ENCODE measurements around the gene GPX1. TPM values are rescaled to one million over a fixed set of nuclear protein-coding genes. Genes with fewer than 3 reads are reported as not detected.

GPX1 gene
- polyA plus RNA-seq, 1 donor from 2014 or later: 106 TPM

DNA sequence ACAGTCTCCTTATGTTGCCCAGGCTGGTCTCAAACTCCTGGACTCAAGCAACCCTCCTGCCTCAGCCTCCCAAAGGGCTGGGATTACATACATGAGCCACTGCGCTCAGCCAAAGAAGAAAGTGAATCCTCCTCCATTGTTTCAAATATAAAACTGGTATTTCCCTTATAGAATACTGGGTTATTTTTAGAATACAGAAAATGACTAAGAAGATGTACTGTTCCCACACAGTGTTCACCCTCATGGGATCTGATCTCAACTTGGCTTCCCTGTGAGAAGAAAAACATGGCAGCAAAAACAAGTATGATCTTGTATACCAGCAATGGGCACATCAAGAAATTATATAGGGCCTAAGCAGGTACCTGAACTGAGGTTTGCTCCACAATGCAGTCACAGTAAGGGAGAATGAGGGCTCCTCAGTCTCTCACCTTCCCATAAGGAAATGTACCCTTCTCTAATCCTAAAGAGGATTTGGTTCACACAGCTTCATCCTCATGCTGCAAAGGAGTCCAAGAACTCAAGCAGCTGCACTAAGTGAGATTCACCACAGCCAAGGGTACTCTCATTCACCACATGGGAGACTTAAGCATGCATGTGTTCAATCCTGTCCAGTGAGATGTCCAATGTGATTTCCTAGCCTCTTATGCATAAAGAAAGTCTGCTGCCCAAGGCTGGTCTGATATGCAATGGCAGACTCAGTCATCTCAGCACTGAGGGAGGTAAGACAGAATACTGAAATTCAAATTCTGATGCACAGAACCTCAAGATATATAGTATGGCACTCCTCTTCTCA is 44.1 kb downstream of the GPX1 start:
- no peaks in the 10 kb centered on the region for H3K79me2 ChIP-seq (replicated peaks; ENCODE audit: insufficient read depth, low read length)
- H4K20me1 ChIP-seq (ENCODE audit: insufficient read depth): no peaks in the 10 kb centered on the region
- no peaks in the 10 kb centered on the region for H3K9me3 ChIP-seq (ENCODE audit: low read length)
- H3K36me3 ChIP-seq (ENCODE audit: insufficient read depth, low read length): peaks cover 6% of the 10 kb centered on the region
- TF ChIP-seq TAF1 (IDR thresholded peaks at IDR 0.05; ENCODE audit: low read depth) (no peak), RAD21 (conservative IDR thresholded peaks at IDR 0.05) (no peak), SMC3 (conservative IDR thresholded peaks at IDR 0.05; ENCODE audit: poor library complexity) (no peak), REST (IDR thresholded peaks at IDR 0.05; ENCODE audit: borderline replicate concordance) (no peak)
- no peaks in the 10 kb centered on the region for H3F3A ChIP-seq (ENCODE audit: insufficient read depth, low read length, poor library complexity, severe bottlenecking)
- H3K27ac ChIP-seq (ENCODE audit: low read length): no peak overlapping the region
- H3K9ac ChIP-seq (ENCODE audit: low read length): no peak overlapping the region
- H3K9me2 ChIP-seq (ENCODE audit: insufficient read depth, low read length): no peaks in the 10 kb centered on the region
- no peak overlapping the region for H3K4me3 ChIP-seq (ENCODE audit: low read length)
- no peaks in the 10 kb centered on the region for H3K27me3 ChIP-seq (ENCODE audit: insufficient read depth, low read depth, low read length)
- H3K4me2 ChIP-seq (ENCODE audit: low read length): no peak overlapping the region
- no peak overlapping the region for H2AFZ ChIP-seq (ENCODE audit: low read depth, low read length)

DNA sequence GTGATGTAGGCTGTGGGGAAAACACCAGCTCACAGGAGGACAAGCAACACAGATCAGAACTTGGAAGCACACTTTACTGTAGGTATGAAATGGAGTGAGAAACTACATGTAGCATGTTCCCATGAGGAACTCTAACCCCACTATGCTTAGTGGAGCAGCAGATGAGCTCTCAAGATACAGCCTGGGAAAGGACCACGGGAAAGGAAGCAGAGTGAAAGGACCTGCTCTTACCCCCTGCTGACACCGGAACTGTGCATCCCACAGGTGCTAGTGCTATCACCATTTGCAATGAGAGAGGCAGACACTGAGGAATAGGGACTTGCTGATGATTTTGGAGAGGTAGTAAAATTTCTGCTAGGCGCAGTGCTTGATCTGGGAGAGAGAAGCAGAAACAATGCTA is 46.9 kb downstream of the GPX1 start:
- H3F3A ChIP-seq (ENCODE audit: insufficient read depth, low read length, poor library complexity, severe bottlenecking): no peaks in the 10 kb centered on the region
- no peaks in the 10 kb centered on the region for H3K9me2 ChIP-seq (ENCODE audit: insufficient read depth, low read length)
- no peak overlapping the region for H2AFZ ChIP-seq (ENCODE audit: low read depth, low read length)
- H3K27ac ChIP-seq (ENCODE audit: low read length): no peak overlapping the region
- H3K4me2 ChIP-seq (ENCODE audit: low read length): no peak overlapping the region
- no peaks in the 10 kb centered on the region for H4K20me1 ChIP-seq (ENCODE audit: insufficient read depth)
- H3K36me3 ChIP-seq (ENCODE audit: insufficient read depth, low read length): peaks cover 3% of the 10 kb centered on the region
- H3K4me3 ChIP-seq (ENCODE audit: low read length): no peak overlapping the region
- no peaks in the 10 kb centered on the region for H3K27me3 ChIP-seq (ENCODE audit: insufficient read depth, low read depth, low read length)
- H3K9me3 ChIP-seq (ENCODE audit: low read length): no peaks in the 10 kb centered on the region
- H3K79me2 ChIP-seq (replicated peaks; ENCODE audit: insufficient read depth, low read length): no peaks in the 10 kb centered on the region
- H3K9ac ChIP-seq (ENCODE audit: low read length): no peak overlapping the region
- TF ChIP-seq RAD21 (conservative IDR thresholded peaks at IDR 0.05) (no peak), MXI1 (conservative IDR thresholded peaks at IDR 0.05; ENCODE audit: poor library complexity, severe bottlenecking) (no peak), REST (IDR thresholded peaks at IDR 0.05; ENCODE audit: borderline replicate concordance) (no peak), EP300 (conservative IDR thresholded peaks at IDR 0.05; ENCODE audit: poor library complexity, severe bottlenecking) (no peak), EZH2 (IDR thresholded peaks at IDR 0.05; ENCODE audit: borderline replicate concordance, insufficient read depth, low read length, poor library complexity, severe bottlenecking) (no peak), CTCF (IDR thresholded peaks at IDR 0.05; ENCODE audit: poor library complexity, severe bottlenecking) (no peak), SMC3 (conservative IDR thresholded peaks at IDR 0.05; ENCODE audit: poor library complexity) (no peak)
